NK-92 (cell line): Measurements from ENCODE around the gene MUC5B.
"Not testable (repeated sequence)": the region's sequence is repeated elsewhere in the genome, so short reads cannot be mapped to it uniquely, and the experiment has no call there.

Source experiments
- DNase-seq: peaks from one replicate; lab custom pipeline; 2025; ENCODE audit not compliant: unreplicated experiment; lab: John Stamatoyannopoulos, UW

Gene MUC5B

GRCh38 chr11:1191786-1192470 is 30.9 kb upstream of the MUC5B start:
- DNase-seq, result not testable (repeated sequence)

DNA sequence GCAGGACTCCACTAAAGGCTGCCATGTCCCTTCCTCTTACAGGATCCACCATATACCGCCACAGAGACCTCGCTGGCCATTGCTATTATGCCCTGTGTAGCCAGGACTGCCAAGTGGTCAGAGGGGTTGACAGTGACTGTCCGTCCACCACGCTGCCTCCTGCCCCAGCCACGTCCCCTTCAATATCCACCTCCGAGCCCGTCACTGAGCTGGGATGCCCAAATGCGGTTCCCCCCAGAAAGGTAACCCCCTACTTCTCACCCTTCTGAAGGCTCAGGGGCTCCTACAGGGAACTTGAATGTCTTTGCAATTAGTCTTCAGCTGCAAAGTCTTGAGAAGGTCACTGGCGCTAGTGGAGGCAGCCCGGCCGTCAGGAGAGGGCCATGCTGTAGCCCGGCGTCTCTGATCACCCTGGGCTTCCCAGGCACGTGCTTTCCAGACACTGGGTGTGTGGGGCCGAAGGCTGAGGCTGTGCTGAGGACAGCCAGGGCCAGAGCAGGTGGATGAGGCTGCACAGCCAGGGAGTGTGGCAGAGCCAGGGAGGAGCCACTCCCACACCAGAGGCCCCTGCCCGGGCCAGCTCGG is 30.0 kb upstream of the MUC5B start:
- DNase-seq, result no peak

- no peak for DNase-seq
Measured at GRCh38 chr11:1193326-1194230, 29.3 kb upstream of the MUC5B start.

DNA sequence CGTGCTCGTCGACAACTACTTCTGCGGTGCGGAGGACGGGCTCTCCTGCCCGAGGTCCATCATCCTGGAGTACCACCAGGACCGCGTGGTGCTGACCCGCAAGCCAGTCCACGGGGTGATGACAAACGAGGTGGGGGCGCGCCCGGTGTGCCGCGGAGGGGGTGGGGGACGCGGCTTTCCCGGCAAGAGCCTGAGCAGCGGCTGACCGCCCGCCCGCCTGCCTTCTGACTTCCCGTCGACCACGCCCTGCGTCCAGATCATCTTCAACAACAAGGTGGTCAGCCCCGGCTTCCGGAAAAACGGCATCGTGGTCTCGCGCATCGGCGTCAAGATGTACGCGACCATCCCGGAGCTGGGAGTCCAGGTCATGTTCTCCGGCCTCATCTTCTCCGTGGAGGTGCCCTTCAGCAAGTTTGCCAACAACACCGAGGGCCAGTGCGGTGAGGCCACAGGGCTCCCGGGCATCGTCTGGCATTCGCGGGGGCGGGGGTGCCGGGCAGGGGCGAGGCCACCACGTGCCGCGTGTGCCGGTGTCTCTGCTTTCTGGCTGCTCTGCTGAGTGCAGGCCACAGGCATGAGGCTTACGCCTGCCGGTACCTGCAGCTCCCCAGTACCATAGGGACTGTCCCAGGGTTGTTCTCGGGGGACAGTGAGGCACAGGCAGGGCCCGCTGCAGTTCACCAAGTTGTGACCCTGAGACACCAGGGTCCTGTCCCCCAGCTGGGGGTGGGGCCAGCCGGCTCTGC is 28.5 kb upstream of the MUC5B start:
- DNase-seq, result no peak

DNA sequence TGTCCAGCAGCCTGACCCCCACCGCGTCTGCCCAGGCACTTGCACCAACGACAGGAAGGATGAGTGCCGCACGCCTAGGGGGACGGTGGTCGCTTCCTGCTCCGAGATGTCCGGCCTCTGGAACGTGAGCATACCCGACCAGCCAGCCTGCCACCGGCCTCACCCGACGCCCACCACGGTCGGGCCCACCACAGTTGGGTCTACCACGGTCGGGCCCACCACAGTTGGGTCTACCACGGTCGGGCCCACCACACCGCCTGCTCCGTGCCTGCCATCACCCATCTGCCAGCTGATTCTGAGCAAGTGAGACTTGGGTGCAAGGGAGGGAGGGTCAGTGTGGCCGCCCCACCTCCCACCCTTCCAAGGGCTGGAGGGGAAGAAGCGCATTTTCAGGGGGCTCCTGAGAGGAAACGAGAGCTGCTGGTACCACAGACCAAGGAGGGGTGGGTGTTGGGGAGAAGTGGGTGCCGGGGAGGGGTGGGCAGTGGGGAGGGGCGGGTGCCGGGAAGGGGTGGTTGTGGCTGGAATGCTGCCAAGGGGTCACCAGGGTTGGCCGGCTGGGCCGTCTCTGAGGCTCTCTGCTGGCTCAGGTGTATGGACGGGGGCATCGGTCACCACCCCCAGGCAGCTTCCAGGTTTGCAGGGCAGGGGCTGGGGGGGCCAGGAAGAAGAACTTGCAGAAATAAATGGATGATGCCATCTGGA is 27.7 kb upstream of the MUC5B start:
- DNase-seq, result no peak

GRCh38 chr11:1195682-1196515 is 27.0 kb upstream of the MUC5B start:
- DNase-seq, result no peak

DNA sequence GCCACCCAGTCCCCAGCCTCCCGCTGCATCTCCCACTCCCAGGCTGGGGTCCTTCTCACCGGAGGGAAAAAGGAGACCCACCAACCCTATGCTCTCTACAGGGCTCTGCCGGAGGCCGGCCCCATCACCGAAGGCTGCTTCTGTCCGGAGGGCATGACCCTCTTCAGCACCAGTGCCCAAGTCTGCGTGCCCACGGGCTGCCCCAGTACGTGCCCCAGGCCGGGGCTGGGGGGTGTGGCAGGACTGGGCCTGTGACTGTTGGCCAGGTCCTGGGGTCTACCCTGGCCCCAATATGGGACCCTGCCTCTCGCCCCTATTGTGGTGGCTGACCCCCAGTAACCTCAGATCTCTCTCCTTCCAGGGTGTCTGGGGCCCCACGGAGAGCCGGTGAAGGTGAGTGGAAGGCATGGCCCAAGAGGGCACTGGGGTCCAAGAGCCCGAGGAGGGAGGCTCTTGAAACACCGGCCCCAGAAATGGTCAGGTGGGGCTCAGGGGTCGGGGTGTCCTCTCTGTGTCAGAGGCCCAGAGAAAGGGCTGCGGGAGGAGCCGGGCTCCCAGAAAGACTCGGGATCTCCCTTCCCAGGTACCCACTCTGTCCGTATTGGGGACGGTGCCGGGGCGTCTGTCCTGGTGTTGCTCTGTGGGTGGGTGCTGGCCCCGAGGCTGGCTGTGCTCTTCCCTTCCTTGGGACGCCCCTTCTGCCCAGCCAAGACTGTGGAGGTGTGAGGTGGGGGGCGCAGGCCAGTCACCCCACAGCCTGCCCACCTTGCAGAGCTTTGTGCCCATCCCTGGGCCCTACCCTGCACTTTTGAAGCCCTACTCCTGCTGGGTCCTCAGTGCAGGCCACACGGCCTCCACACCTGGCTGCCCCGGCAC is 26.1 kb upstream of the MUC5B start:
- no peak for DNase-seq

DNA sequence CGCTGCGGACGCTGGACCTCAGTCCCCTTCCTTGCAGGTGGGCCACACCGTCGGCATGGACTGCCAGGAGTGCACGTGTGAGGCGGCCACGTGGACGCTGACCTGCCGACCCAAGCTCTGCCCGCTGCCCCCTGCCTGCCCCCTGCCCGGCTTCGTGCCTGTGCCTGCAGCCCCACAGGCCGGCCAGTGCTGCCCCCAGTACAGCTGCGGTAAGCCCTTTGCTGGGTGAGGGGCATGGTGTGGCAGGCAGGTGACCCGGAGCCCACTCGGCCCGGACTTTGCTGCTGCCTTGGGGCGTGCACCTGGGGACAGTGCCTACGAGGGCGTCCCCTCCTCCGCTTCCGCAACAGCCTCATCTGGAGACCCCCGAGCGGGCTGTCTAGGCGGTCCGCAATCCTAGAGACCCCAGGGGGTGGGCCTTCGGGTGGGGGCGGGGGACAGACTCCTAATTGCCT is 25.4 kb upstream of the MUC5B start:
- no peak for DNase-seq

- DNase-seq, result no peak
Measured at GRCh38 chr11:1197886-1198560, 24.8 kb upstream of the MUC5B start.

GRCh38 chr11:1198561-1199240 is 24.2 kb upstream of the MUC5B start:
- no peak for DNase-seq

- DNase-seq, result no peak
Measured at GRCh38 chr11:1199241-1199750, 23.6 kb upstream of the MUC5B start.

- DNase-seq, result no peak
Measured at GRCh38 chr11:1199751-1200610, 22.9 kb upstream of the MUC5B start.

- no peak for DNase-seq
Measured at GRCh38 chr11:1200611-1201191, 22.2 kb upstream of the MUC5B start.

DNA sequence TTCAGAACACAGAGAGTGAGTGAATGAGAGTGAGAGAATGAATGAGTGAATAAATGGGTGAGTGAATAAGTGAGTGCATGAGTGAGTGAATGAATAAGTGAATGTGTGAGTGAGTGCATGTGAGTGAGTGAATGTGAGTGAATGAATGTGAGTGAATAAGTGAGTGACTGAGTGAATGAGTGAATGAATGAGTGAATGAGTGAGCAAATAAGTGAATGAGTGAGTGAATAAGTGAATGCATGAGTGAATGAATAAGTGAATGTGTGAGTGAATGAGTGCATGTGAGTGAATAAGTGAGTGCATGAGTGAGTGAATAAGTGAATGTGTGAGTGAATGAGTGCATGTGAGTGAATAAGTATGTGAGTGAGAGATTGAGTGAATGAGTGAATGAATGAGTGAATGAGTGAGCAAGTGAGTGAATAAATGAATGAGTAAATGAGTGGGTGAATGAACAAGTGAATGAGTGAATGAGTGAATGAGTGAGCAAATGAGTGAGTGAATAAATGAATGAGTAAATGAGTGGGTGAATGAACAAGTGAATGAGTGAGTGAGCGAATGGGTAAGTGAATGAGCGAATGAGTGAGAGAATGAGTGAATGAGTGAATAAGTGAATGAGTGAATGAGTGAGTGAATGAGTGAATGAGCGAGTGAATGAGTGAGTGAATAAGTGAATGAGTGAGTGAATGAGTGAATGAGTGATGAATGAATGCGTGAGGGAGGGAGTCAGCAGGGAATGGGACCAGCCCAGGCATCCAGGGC is 21.3 kb upstream of the MUC5B start:
- DNase-seq, result no peak

GRCh38 chr11:1202154-1202775 is 20.6 kb upstream of the MUC5B start:
- no peak for DNase-seq
